Activated CD4-positive, alpha-beta T cell treated with anti-CD3 and anti-CD28 coated beads, Interleukin-2, amount 10 ng/mL, durations not matched to agents 7 days and 5 days (primary cell): ENCODE results near the gene GCNT1. TPM values are rescaled to one million over a fixed set of nuclear protein-coding genes. Genes with fewer than 3 reads are reported as not detected.
"Not testable (repeated sequence)": the region's sequence is repeated elsewhere in the genome, so short reads cannot be mapped to it uniquely, and the experiment has no call there.

Source experiments
- CTCF ChIA-PET: fragments of 350-600 bp; sonication (Branson Sonifier 250); formaldehyde crosslinking; loops from one replicate; lab custom pipeline; 2021; ENCODE audit warnings: antibody characterized with exemption; lab: Charles Lee
- POLR2A ChIA-PET: fragments of 350-600 bp; sonication (Branson Sonifier 250); formaldehyde crosslinking; loops from one replicate; lab custom pipeline; 2021; ENCODE audit warnings: antibody characterized with exemption; lab: Charles Lee
- DNase-seq: peaks from one replicate; pipeline ENCODE4 v3.0.0-alpha.2; 2020
- H3K27ac Mint-ChIP-seq: one replicate; pipeline ENCODE4 v1.8.0; 2021; ENCODE audit warnings: mild to moderate bottlenecking, moderate library complexity, mixed read lengths
- H3K27me3 Mint-ChIP-seq: one replicate; pipeline ENCODE4 v1.8.0; 2021; ENCODE audit warnings: mixed read lengths
- H3K36me3 Mint-ChIP-seq: one replicate; pipeline ENCODE4 v1.8.0; 2021; ENCODE audit warnings: low read depth, mixed read lengths
- H3K4me1 Mint-ChIP-seq: one replicate; pipeline ENCODE4 v1.8.0; 2021; ENCODE audit warnings: mixed read lengths
- H3K4me3 Mint-ChIP-seq: one replicate; pipeline ENCODE4 v1.8.0; 2021; ENCODE audit warnings: mild to moderate bottlenecking, moderate library complexity, mixed read lengths
- H3K9me3 Mint-ChIP-seq: one replicate; pipeline ENCODE4 v1.8.0; 2021; ENCODE audit warnings: mixed read lengths
- total RNA-seq, 2 experiments: library from RNA; stranded (reverse); gene quantifications; one replicate each; pipeline ENCODE4 v1.2.3, GENCODE V29; 2021

Gene GCNT1
- total RNA-seq, 2 experiments from 2014 or later, result 4.6 to 8.9 TPM

DNA sequence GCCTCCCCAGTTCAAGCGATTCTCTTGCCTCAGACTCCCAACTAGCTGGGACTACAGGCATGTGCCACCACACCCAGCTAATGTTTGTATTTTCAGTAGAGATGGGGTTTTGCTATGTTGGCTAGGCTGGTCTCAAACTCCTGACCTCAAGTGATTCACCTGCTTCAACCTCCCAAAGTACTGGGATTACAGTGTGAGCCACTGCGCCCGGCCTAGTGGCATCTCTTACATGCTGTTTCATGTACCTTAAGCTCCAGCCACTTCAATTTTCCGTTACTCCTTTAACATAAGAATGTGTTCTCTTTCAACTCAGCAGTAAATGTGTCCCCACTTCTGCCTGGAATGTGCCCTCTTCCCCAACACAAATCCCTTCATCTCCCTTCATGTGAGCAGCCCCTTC lies 73.9 kb downstream of the GCNT1 start:
- H3K36me3 Mint-ChIP-seq, H3K9me3 Mint-ChIP-seq, H3K4me1 Mint-ChIP-seq, H3K27ac Mint-ChIP-seq, H3K4me3 Mint-ChIP-seq, DNase-seq, POLR2A ChIA-PET, H3K27me3 Mint-ChIP-seq: not testable (repeated sequence)
- CTCF ChIA-PET, result interaction anchor here (1.5 kb wide), 1 partner anchor 73 kb away, joined by 3 read pairs; no protein-coding TSS in a partner anchor

DNA sequence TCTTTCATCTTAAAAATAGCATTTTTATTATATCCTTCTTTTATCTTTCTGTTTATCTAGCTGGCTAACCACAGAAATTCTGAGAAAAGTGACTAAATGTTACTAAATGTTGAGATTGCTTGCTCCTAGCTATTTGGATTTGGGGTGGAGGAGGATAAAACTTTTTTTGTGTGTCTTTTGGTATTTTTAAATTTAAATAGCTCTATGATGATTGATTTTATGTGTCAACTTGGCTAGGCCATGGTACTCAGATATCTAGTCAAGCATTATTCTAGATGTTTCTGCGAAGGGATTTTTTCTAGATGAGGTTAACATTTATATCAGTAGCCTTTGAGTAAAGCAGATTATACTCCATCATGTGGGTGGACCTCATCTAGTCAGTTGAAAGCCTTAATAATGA lies 75.0 kb downstream of the GCNT1 start:
- no peaks in the 10 kb centered on the region for H3K27me3 Mint-ChIP-seq
- peaks cover 9% of the 10 kb centered on the region for H3K4me1 Mint-ChIP-seq
- H3K36me3 Mint-ChIP-seq, result no peaks in the 10 kb centered on the region
- CTCF ChIA-PET, result interaction anchor here (0.6 to 1.5 kb wide), 5 partner anchors 12 to 776 kb away, joined by 3 to 4 read pairs (median 3); no protein-coding TSS in a partner anchor
- H3K4me3 Mint-ChIP-seq, result no peak overlapping the region
- no peak for DNase-seq
- H3K27ac Mint-ChIP-seq, result no peak overlapping the region
- H3K9me3 Mint-ChIP-seq, result peaks cover under 1% of the 10 kb centered on the region
- POLR2A ChIA-PET, result no interaction called here

DNA sequence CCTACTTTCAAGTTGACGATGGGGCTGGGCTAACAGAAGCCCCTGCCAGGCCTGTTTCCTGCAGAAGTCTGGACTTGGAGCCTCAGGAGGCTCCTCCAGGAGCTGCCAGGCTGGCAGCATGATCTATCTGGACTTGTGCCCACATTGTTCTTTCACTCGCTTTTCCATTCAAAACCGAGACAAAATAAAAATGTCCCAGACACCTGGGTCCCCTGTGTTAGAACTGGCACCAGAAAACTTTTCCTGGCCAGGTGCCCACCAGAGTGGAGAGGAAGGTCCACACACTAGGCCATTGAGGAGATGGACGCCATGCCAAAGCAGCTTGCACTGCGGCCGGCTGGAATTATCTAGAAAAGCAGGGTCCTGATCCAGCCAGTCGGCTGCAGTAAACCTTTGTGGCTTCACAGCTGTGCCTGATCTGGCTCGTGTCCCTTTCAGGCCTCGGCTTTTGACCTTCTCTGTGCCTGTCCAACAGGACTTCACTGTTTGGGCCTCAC lies 78.2 kb downstream of the GCNT1 start:
- POLR2A ChIA-PET, result interaction anchor here (0.7 kb wide), 1 partner anchor 1758 kb away, joined by 5 read pairs; no protein-coding TSS in a partner anchor
- no peak overlapping the region for H3K27ac Mint-ChIP-seq
- CTCF ChIA-PET, result no interaction called here
- H3K4me1 Mint-ChIP-seq, result peaks cover 9% of the 10 kb centered on the region
- DNase-seq, result no peak
- peaks cover 2% of the 10 kb centered on the region for H3K27me3 Mint-ChIP-seq
- no peaks in the 10 kb centered on the region for H3K36me3 Mint-ChIP-seq
- no peaks in the 10 kb centered on the region for H3K9me3 Mint-ChIP-seq
- H3K4me3 Mint-ChIP-seq, result no peak overlapping the region

DNA sequence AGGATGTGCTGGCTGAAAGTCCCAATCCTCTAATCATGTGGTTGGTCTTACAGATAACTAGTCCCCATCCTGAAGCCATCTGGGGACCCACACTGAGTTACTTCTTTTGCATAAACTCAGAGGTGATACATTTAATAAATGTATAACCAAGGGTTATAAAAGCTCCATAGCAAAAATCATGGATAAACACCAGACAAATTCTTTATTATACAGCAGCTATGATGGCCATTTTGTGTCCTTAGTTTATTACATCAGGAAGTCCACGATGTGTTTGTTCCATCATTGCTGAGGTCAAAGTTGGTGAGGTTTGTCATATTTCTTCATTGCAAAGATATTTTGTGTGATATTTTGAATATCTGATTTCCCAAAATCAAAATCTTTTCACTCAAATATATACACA lies 80.2 kb downstream of the GCNT1 start:
- Mint-ChIP-seq H3K9me3 (no peaks in the 10 kb centered on the region), H3K4me3 (no peak overlapping the region), H3K27ac (no peak overlapping the region), H3K36me3 (no peaks in the 10 kb centered on the region), H3K4me1 (no peaks in the 10 kb centered on the region), H3K27me3 (peaks cover 2% of the 10 kb centered on the region)
- ChIA-PET CTCF (no interaction called here), POLR2A (no interaction called here)
- no peak for DNase-seq

DNA sequence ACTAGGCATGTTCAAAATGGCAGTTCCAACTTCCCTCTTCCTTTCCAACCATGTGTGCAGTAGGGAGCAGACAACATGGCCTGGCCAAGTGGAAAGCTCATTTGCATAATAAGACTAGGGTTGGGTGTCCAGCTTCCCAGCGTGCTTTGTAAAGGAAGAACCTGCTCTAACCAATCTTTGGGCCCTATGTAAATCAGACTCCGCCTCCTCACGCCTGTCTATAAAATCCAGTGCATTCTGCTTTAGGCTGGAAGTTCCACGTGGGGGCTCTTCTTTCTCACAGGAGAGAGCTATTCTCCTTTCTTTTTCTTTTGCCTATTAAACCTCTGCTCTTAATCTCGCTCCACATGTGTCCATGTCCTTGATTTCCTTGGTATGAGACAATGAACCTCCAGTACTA lies 83.4 kb downstream of the GCNT1 start:
- H3K4me3 Mint-ChIP-seq, result no peak overlapping the region
- H3K36me3 Mint-ChIP-seq, result no peaks in the 10 kb centered on the region
- POLR2A ChIA-PET, result no interaction called here
- H3K4me1 Mint-ChIP-seq, result no peaks in the 10 kb centered on the region
- no peak overlapping the region for H3K27ac Mint-ChIP-seq
- CTCF ChIA-PET, result no interaction called here
- H3K27me3 Mint-ChIP-seq, result peaks cover 2% of the 10 kb centered on the region
- H3K9me3 Mint-ChIP-seq, result no peaks in the 10 kb centered on the region
- no peak for DNase-seq

DNA sequence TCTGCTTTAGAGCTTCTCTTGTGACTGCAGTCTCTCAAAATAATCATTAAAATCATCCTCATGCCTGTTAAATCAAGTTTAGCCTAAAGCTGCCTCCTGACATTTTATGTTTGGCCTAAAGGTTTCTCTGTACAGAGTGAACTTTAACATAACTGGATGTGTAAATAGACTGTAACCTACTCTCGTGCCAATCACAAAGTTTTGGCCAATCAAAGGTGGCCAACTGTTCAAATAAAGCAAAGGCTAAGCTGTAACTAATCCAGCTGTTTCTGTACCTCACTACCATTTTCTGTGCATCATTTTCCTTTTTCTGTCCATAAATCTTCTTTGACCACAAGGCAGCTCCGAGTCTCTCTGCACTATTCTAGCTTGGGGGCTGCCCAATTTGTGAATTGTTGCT lies 86.2 kb downstream of the GCNT1 start:
- Mint-ChIP-seq H3K27ac (no peak overlapping the region), H3K4me3 (no peak overlapping the region), H3K36me3 (no peaks in the 10 kb centered on the region), H3K9me3 (no peaks in the 10 kb centered on the region), H3K4me1 (no peaks in the 10 kb centered on the region), H3K27me3 (peaks cover 2% of the 10 kb centered on the region)
- ChIA-PET POLR2A (no interaction called here), CTCF (interaction anchor here (1.9 kb wide), 1 partner anchor 17 kb away, joined by 5 read pairs; no protein-coding TSS in a partner anchor)
- DNase-seq, result no peak

DNA sequence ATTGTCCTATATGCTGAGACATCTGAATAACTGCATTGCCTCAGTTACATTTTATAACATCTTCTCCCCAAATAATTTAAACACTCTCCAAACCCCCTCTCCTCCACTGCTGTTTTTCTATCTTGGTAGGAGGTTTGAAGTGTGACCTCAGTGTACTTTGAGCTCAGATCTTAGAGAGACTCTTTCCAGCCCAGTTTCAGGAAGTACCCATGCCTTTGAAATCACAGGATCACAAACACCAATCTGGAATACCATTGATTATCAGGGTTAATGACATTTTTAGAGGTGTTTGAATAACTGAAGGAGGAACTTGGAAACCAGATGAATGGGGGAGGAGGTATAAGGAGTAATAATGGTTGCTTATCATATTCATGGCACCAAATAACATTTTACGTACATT lies 93.2 kb downstream of the GCNT1 start:
- no peaks in the 10 kb centered on the region for H3K9me3 Mint-ChIP-seq
- peaks cover 4% of the 10 kb centered on the region for H3K27me3 Mint-ChIP-seq
- no peaks in the 10 kb centered on the region for H3K36me3 Mint-ChIP-seq
- H3K4me3 Mint-ChIP-seq, result no peak overlapping the region
- DNase-seq, result no peak
- POLR2A ChIA-PET, result no interaction called here
- CTCF ChIA-PET, result no interaction called here
- peaks cover 6% of the 10 kb centered on the region for H3K4me1 Mint-ChIP-seq
- H3K27ac Mint-ChIP-seq, result no peak overlapping the region

DNA sequence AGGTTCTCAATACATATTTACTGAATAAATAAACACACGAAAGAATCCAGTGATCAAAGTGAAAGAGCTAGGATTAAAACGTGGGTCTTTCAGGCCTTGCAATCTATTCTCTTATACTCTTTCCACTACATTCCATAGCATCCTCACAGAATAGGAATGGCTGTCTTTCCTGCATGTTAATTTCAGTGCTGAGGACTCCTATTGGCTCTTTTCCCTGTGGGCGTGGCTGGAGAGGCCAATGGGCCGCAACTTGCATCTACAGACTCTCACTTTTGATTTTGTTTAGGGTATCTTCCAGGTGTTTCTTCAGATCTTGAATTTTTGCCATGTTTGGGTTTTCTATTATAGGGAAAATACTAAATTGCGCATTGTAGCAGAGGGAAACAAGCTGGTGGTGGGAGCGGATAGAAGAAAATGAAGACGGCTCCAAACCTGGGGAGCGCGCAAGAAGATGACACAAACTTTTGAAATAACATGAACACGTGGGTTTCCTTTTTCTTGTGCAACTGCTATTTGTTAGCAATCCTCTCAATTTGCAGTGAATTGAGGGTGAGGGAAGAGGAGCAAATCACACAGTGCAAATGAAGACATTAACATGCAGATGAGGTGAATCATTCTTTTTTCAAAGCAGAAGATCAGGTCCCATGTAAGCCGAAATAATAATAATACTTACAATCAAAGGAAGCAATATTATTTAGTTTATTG lies 93.9 kb downstream of the GCNT1 start:
- H3K4me3 Mint-ChIP-seq, result no peak overlapping the region
- H3K27me3 Mint-ChIP-seq, result peaks cover 4% of the 10 kb centered on the region
- POLR2A ChIA-PET, result no interaction called here
- H3K9me3 Mint-ChIP-seq, result no peaks in the 10 kb centered on the region
- H3K4me1 Mint-ChIP-seq, result peaks cover 6% of the 10 kb centered on the region
- DNase-seq, result no peak
- H3K36me3 Mint-ChIP-seq, result no peaks in the 10 kb centered on the region
- CTCF ChIA-PET, result no interaction called here
- H3K27ac Mint-ChIP-seq, result no peak overlapping the region

DNA sequence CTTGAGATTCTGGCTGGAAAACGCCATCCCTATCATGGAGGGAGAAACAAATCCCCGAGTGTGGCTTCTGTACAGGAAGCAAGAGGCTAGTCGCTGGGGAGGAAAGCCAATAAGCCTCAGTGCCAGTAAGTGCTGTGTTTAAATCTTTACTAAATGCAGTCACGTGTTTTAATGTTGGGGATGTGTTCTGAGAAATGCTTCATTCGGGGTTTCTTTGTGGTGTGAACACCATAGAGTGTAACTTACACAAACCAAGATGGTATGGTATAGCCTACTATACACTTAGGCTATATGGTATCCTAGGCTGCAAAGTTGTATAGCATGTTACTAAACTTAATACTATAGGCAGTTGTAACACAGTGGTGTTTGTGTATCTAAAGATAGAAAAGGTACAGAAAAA lies 94.7 kb downstream of the GCNT1 start:
- Mint-ChIP-seq H3K27ac (no peak overlapping the region), H3K9me3 (peaks cover 2% of the 10 kb centered on the region), H3K4me3 (no peak overlapping the region), H3K27me3 (peaks cover 7% of the 10 kb centered on the region), H3K4me1 (peaks cover 6% of the 10 kb centered on the region), H3K36me3 (no peaks in the 10 kb centered on the region)
- ChIA-PET POLR2A (no interaction called here), CTCF (no interaction called here)
- DNase-seq, result no peak

Other genes starting within 250 kb of the GCNT1 start
- gene RFK, start 64.8 kb upstream of the GCNT1 start, total RNA-seq, result 10 to 100 TPM; 14.5 to 16.4 TPM